Adrenal gland (tissue), 12 donors: Measurements from ENCODE around the gene CHMP5. TPM values are rescaled to one million over a fixed set of nuclear protein-coding genes. Genes with fewer than 3 reads are reported as not detected.
"Not testable (repeated sequence)": the region's sequence is repeated elsewhere in the genome, so short reads cannot be mapped to it uniquely, and the experiment has no call there.

ENCODE experiments used
- DNase-seq, 7 donors: peaks; one replicate each; pipeline ENCODE4 v3.0.0-alpha.2; 2019 to 2020
- H3K27ac ChIP-seq, 5 donors: fragments of 200-600 bp; sonication (generic) in 4 of 5; 1 replicate in 3 of 5; 2 replicates in 2 of 5; pipeline versions ENCODE4 v1.5.1 to v1.8.0; 2016 to 2020; ENCODE audit warnings: mild to moderate bottlenecking in 1 of 5
- H3K27me3 ChIP-seq: fragments of 200-600 bp; 2 replicates; pipeline ENCODE4 v1.8.0; 2021
- H3K36me3 ChIP-seq, 2 donors: fragments of 200-600 bp; replicated peaks in 1 of 2; 1 replicate in 1 of 2; 2 replicates in 1 of 2; pipeline versions ENCODE4 v1.5.1 to v1.8.0; 2018 to 2022
- H3K4me1 ChIP-seq, 2 donors: fragments of 200-600 bp; replicated peaks in 1 of 2; 1 replicate in 1 of 2; 2 replicates in 1 of 2; pipeline versions ENCODE4 v1.5.1 to v1.8.0; 2018 to 2021
- H3K4me3 ChIP-seq, 4 donors: fragments of 200-600 bp; sonication (generic) in 3 of 4; one replicate each; pipeline ENCODE4 v1.5.1; 2016 to 2018
- H3K9me3 ChIP-seq, 3 donors: fragments of 200-600 bp; sonication (generic) in 1 of 3; replicated peaks in 1 of 3; 1 replicate in 2 of 3; 2 replicates in 1 of 3; pipeline versions ENCODE4 v1.5.1 to v1.8.0; 2016 to 2021
- CTCF ChIP-seq, 6 experiments: fragments of 450-650 bp in 4 of 6; fragments of 200-600 bp in 2 of 6; sonication (generic) in 1 of 6; IDR thresholded peaks; 1 replicate in 5 of 6; 2 replicates in 1 of 6; pipeline versions ENCODE4 v1.5.1 to v1.8.0; 2016 to 2021; ENCODE audit warnings: antibody characterized with exemption in 6 of 6, mild to moderate bottlenecking in 2 of 6, moderate library complexity in 1 of 6
- POLR2A ChIP-seq, 2 donors: fragments of 450-650 bp; IDR thresholded peaks; one replicate each; pipeline ENCODE4 v1.6.1; 2017; ENCODE audit warnings: antibody characterized with exemption in 2 of 2, mild to moderate bottlenecking in 2 of 2, moderate library complexity in 1 of 2
- WGBS, 4 donors: extraction: QIAGEN DNeasy Blood & Tissue Kit in 2 of 4; methylation state at CpG; one replicate each; pipeline versions ENCODE4 v1.1.5 to v1.1.7; 2013 to 2017; 5-methylcytosine and 5-hydroxymethylcytosine counted together
- intact Hi-C, 2 donors: fragments of 100-400 bp; cut with DNase I; formaldehyde crosslinking; loops; one replicate each; pipeline versions ENCODE4 v1.14.1 to v1.15.0; 2022 to 2023
- polyA plus RNA-seq, 3 donors: library from polyadenylated mRNA; stranded (reverse); fragments of 200-250 nt in 2 of 3; fragments of 350-450 nt in 1 of 3; fragmentation: Illumina TruSeq in 1 of 3; extraction: RNeasy Lipid Tissue Mini Kit (QIAGEN cat#74804) in 1 of 3; gene quantifications; one replicate each; pipeline ENCODE4 v1.2.3, GENCODE V29; 2013 to 2014
- total RNA-seq, 9 donors: library from RNA; depleted of rRNA in 4 of 9; stranded (reverse); fragments of >200 nt in 4 of 9; fragments of 120-200 nt in 1 of 9; fragmentation: NEBNext Ultra II Directional in 1 of 9; extraction: Animal tissue kit (Norgen Biotek cat#: 25700) in 1 of 9; gene quantifications; one replicate each; pipeline versions ENCODE4 v1.1.0 to v1.2.4, GENCODE V29; 2013 to 2023
- donor health status: healthy with polysubstance abuse.
- donor health status: Bipolar disorder and iron deficiency.
- donor health status: DM: yes; HTN: yes; CAD: no.
- donor health status: DM: no; HTN: no; CAD: no.
- donor health status: DM: no; HTN: no; CAD: no.
- donor health status: DM: yes; HTN: yes; CAD: no.

Gene CHMP5
- total and polyA plus RNA-seq, 12 donors = 35.6 to 114 (median 64.3) TPM

GRCh38 chr9:33310748-33311147, 45.9 kb downstream of the CHMP5 start:
- TF ChIP-seq CTCF (IDR thresholded peaks at IDR 0.05) (no peak), POLR2A (IDR thresholded peaks at IDR 0.05) (no peak)
- H3K9me3 ChIP-seq = no peaks in the 10 kb centered on the region
- intact Hi-C loops = no loop called here
- WGBS, 4 donors = 81 to 90% (median 84%) methylated on average over 2 of the region's 2 CpGs
- no peaks in the 10 kb centered on the region for H3K27me3 ChIP-seq
- H3K36me3 ChIP-seq = peaks cover 0 to 100% of the 10 kb centered on the region in 2 donors
- H3K4me1 ChIP-seq = no peaks in the 10 kb centered on the region
- H3K27ac ChIP-seq = no peak overlapping the region
- no peak overlapping the region for H3K4me3 ChIP-seq
- DNase-seq = no peak

- Histone ChIP-seq H3K27ac (no peak overlapping the region), H3K4me1 (no peaks in the 10 kb centered on the region), H3K4me3 (no peak overlapping the region), H3K27me3 (no peaks in the 10 kb centered on the region), H3K9me3 (no peaks in the 10 kb centered on the region), H3K36me3 (peaks cover 0 to 99% of the 10 kb centered on the region in 2 donors)
- 70 to 83% (median 75%) methylated on average over 2 of the region's 2 CpGs for WGBS, 4 donors
- DNase-seq = no peak
- TF ChIP-seq CTCF (IDR thresholded peaks at IDR 0.05) = no peak
- TF ChIP-seq POLR2A (IDR thresholded peaks at IDR 0.05) = no peak
- intact Hi-C loops = no loop called here
Measured at GRCh38 chr9:33311953-33312352, 47.1 kb downstream of the CHMP5 start.

GRCh38 chr9:33315371-33315770, 50.5 kb downstream of the CHMP5 start:
- H3K4me1 ChIP-seq = peaks cover 2 to 7% of the 10 kb centered on the region in 2 donors
- TF ChIP-seq POLR2A (IDR thresholded peaks at IDR 0.05) = no peak
- no peak for TF ChIP-seq CTCF (IDR thresholded peaks at IDR 0.05)
- no peaks in the 10 kb centered on the region for H3K9me3 ChIP-seq
- H3K4me3 ChIP-seq = no peak overlapping the region
- WGBS, 4 donors = 75 to 83% (median 79%) methylated on average over 4 to 5 of the region's 5 CpGs
- H3K27ac ChIP-seq = no peak overlapping the region
- peaks cover 0 to 95% of the 10 kb centered on the region in 2 donors for H3K36me3 ChIP-seq
- no peak for DNase-seq
- intact Hi-C loops = no loop called here
- H3K27me3 ChIP-seq = no peaks in the 10 kb centered on the region

GRCh38 chr9:33317136-33317535, 52.3 kb downstream of the CHMP5 start:
- H3K4me3 ChIP-seq, H3K27ac ChIP-seq, intact Hi-C loops, H3K9me3 ChIP-seq, DNase-seq, H3K27me3 ChIP-seq: not testable (repeated sequence)
- WGBS, 4 donors = 92 to 98% (median 95%) methylated on average over 3 of the region's 3 CpGs
- H3K36me3 ChIP-seq = peaks cover 0 to 95% of the 10 kb centered on the region in 2 donors
- H3K4me1 ChIP-seq = peaks cover 8 to 12% of the 10 kb centered on the region in 2 donors

- Histone ChIP-seq H3K27ac (no peak overlapping the region), H3K4me3 (no peak overlapping the region), H3K9me3 (no peaks in the 10 kb centered on the region), H3K36me3 (peaks cover 0 to 94% of the 10 kb centered on the region in 2 donors), H3K27me3 (no peaks in the 10 kb centered on the region), H3K4me1 (peaks cover 8 to 12% of the 10 kb centered on the region in 2 donors)
- TF ChIP-seq POLR2A (IDR thresholded peaks at IDR 0.05) = no peak
- no peak for TF ChIP-seq CTCF (IDR thresholded peaks at IDR 0.05)
- DNase-seq = no peak
- intact Hi-C loops = no loop called here
- WGBS, 4 donors = 93 to 100% (median 95%) methylated on average over 3 of the region's 3 CpGs
Measured at GRCh38 chr9:33318225-33318624, 53.4 kb downstream of the CHMP5 start.
